SW480 (cell line): Measurements from ENCODE around the gene UACA.
"Not testable (repeated sequence)": the region's sequence is repeated elsewhere in the genome, so short reads cannot be mapped to it uniquely, and the experiment has no call there.

Source experiments
- DNase-seq: peaks from one replicate; pipeline ENCODE4 v3.0.0-alpha.2; 2016; ENCODE audit warnings: low spot score

UACA gene

GRCh38 chr15:70625438-70625837, 137.9 kb downstream of the UACA start:
- DNase-seq: no peak

GRCh38 chr15:70625011-70625410, 138.3 kb downstream of the UACA start:
- no peak for DNase-seq

- DNase-seq: no peak
Observed at GRCh38 chr15:70618929-70619328, 144.4 kb downstream of the UACA start.

DNA sequence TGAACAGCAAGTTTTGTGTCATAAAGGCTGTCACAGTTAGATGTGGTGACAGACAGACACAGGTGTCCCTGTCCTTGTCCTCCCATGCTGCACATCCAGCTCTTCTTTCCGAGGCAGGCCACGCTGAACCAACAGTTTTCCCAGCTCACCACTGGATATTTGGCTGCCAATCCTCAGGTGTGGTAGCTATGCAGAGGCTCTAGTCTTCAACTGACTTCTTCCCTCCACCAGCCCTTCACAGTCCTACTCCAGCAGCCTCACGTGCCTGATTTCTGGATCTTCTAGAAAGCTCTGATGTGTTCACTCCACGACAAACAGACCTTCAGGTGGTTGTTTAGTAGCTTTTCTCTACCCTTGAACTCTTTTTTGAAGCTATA, 145.5 kb downstream of the UACA start:
- DNase-seq: no peak

DNA sequence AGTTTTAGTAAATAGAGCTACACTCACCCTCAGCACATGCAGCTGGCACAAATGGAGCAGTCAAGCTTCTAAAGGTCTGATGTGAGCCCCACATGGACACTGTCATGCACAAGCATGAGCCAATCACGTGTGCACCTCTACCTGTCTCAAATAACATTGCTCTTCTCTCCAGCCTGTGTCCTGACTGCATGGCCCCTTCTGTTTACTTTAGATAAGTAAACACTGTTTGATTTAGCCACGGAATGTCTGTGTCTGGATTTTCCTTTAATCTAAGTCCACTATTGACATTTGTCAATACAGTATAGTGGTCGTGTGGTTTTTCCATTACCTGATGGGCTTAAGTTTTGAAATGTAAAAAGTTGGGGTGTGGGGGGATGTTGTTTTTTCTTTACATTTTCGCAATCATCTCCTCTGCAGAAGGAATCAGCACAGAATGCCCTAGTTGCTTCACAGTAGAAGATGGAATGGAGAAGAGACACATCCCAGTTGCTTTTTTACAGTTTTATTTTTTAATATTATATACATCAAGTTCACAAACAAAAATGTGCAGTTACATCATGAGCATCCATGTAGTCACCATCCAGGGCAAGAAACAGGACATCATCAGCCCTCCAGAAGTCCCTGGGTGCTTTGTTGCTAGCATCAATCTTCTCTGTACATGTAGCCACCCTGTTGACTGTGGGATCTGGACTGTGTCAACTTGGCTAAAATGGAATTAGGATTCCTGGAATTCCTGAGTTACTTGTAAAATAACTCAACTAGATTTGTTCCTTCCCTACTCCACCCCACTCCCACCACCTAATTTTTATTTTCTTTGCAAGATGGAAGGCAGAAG, 146.1 kb downstream of the UACA start:
- peak; percentile 83 for DNase-seq

GRCh38 chr15:70616311-70616756, 147.0 kb downstream of the UACA start:
- DNase-seq: not testable (repeated sequence)

DNA sequence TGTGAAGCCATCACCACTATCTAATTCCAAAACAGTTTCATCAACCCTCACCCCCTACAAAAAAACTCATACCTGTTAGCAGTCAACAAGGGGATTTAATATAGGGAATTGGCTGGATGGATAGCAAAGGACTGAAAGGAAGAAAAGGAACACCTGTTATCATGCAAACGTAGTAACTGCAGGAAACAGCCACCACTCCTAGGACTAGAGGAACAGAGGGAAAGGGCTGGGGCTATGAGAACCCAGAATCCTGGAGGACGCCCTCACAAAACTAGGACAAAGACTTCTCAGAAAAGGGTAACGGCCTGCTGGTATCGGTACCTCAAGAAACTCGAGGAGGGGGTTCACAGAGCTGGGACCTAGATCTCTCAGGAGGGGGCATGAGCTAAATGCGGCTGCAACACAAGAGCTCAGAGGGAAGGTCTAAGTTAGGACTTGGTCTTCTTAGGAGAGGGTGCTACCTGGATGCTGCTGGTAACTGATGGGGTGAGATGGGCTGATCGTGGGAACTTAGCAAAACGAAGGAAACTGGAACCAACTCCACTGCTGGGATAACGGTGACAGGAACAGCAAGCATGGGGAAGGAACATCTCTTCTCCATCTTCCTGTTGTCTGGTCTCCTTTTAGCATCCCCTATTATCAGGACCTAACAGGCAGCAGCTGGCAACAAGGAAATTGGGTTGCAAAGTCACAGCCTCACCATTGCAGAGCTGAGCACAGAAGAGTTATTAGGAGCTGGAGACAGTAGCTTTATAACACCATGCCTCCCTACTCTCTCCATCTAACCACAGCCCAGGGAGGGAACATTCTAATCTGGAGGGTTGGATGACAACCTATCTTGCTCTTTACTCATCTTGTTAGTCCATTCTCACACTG, 147.7 kb downstream of the UACA start:
- no peak for DNase-seq

- DNase-seq: no peak
Observed at GRCh38 chr15:70614221-70614620, 149.1 kb downstream of the UACA start.

GRCh38 chr15:70613271-70613670, 150.1 kb downstream of the UACA start:
- no peak for DNase-seq

GRCh38 chr15:70611286-70611685, 152.1 kb downstream of the UACA start:
- DNase-seq: no peak

DNA sequence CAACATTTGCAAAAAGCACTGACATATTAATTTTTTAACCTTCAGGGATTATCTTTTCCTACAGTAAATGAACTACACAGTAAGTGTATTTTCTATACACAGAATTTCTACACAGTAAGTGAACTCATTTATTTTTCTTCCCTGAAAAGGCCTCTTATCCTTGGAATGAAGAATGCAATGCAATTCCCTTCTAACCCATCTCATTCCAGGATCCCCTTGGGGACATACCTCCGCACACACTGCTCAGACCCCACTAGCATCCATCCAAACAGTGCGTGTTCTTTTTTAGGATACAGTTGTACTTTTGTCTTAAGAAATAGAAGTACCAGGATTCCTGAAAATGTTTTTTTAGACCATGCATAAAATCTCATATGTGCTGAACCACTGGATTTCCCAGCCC, 152.8 kb downstream of the UACA start:
- DNase-seq: no peak

DNA sequence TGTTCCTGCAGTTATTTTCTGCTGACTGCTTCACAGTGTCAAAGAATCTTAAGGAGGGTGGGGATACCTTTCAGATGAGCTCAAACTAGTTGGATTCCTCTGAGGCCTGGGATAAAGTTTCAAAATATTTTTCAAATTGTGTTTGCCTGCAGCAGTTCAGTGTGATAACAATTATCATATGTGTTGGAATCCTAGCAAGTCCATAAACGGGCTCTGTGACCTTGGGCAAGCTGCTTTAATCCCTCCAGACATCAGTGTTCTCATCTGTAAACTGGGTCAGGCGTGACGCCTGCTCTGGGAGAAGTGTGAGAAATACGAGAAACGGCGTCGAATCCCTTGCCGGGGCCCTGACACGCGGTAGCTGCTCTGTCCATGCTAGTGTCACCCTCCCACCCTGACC, 153.5 kb downstream of the UACA start:
- no peak for DNase-seq

DNA sequence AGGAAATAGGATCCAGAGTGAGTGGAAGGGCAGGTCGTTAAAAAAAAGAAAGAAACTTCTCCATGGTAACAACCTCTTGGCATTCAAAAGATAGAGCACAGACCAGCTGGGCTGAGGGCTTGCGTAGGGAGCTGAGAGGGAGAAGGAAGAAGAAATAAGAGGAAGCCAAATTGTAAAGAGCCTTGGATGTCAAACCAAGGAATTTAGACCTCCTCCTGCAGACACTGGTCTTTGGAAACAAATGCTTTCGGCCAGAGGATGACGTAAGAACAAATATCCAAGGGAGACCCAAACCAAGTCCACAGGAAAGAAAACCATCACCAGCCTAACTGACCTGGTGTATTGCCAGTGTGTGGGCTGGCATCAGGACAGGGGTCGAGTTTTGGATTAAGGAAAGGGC, 155.2 kb downstream of the UACA start:
- DNase-seq: no peak

DNA sequence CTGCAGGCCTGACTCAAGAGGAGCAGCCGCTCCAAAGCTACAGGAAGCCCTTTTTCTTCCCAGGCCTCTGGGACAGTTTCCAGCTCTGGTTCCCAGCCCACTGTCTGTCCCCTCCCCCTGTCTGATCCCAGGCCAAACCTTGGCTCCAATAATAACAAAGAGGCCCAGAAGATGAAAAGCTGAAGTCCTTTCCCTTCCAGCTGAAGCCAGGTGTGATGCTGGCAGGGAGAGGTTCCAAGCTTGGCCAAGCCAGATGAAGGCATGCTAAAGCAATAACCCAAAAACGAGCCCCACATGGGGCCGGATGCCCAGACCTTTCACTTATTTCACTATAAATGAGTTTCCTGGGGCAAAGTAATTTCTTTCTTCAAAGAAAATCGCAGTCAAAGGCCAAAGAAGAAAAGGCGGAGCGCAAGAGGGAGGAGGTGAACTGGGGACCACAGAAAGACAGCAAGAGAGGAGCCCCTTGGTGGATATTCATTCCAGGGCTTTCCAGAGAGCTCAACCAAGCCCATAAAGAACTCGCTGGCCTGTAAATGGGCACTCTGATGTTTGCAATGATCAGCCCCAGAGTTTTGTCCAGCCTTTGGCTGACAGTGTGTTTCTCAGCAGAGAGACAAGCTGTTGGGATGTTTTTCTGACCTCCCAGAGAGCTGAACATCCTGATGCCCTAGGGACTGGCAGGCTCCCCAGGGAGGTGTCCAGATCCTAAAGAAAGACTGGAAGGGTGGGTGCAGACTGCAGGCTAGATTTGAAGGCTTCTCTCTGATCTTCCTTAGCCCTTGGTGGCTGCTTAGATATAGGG, 157.6 kb downstream of the UACA start:
- DNase-seq: no peak

GRCh38 chr15:70604666-70605315, 158.6 kb downstream of the UACA start:
- DNase-seq: no peak
